IPS-15b (cell line): Measurements from ENCODE around the gene NANOS3.
A peak's percentile ranks its signal among the peaks of the same experiment; 100 is the strongest.
"Not testable (repeated sequence)": the region's sequence is repeated elsewhere in the genome, so short reads cannot be mapped to it uniquely, and the experiment has no call there.

Source experiments
- H3K27me3 ChIP-seq: one replicate; pipeline ENCODE4 v1.6.1; 2013; ENCODE audit warnings: low read length; ENCODE audit not compliant: control insufficient read depth, insufficient read depth
- H3K36me3 ChIP-seq: one replicate; pipeline ENCODE4 v1.6.1; 2013; ENCODE audit warnings: low read length; ENCODE audit not compliant: control insufficient read depth, insufficient read depth
- H3K4me1 ChIP-seq: one replicate; pipeline ENCODE4 v1.6.1; 2013; ENCODE audit warnings: mild to moderate bottlenecking, low read length; ENCODE audit not compliant: control insufficient read depth, insufficient read depth
- H3K4me3 ChIP-seq: one replicate; pipeline ENCODE4 v1.5.1; 2013; ENCODE audit warnings: low read depth, low read length
- H3K9ac ChIP-seq: one replicate; pipeline ENCODE4 v1.6.1; 2013; ENCODE audit warnings: low read depth, mild to moderate bottlenecking, low read length
- H3K9me3 ChIP-seq: one replicate; pipeline ENCODE4 v1.6.1; 2013; ENCODE audit warnings: mild to moderate bottlenecking, low read length; ENCODE audit not compliant: control insufficient read depth, insufficient read depth

NANOS3 gene

DNA sequence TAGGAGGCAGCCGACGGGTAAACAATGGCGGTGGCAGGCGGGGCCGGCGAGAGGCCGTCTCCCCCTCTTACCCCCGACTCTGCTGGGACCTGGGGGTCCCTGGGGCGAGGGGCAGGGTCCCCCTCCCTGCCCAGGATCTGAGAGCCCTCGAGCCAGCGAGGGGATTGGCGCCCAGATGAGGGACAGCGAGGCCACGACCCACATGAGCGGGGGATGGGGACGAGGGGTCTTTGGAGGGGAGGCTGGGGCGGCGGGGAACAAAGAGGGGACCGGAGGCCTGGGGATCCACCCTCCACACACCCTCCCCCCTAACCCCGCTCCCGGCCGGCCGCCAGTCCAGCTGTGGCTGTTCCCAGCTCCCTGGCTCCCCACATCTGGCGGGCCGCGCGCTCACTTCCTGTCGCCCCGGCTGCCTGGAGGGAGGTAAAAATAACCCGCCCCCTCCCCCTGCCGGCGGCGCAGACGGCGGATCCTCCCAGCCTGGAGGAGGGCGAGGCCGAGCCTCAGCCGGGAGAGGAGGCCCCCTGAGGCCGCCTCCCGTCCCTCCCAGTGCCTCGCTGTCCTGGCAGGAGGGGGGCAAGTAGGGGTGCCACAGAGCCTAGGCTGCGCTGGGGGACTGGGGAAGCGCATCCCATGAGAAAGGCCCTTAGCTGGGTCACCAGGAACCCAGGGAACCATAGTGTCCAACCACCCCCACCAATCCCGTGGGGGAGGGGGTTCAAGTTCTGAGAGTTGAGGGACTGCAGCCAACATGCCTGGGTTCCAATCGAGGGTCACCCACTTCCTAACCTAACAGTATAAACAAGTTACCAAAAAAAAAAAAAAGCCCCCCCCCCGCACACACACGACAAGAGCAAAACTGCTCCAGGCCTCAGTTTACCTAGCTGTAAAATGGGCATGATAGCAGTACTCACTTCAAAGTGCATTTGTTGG lies 29.3 kb upstream of the NANOS3 start:
- H3K4me3 ChIP-seq: peak overlapping the region; percentile 68
- H3K36me3 ChIP-seq: no peaks in the 10 kb centered on the region
- H3K9ac ChIP-seq: no peak overlapping the region
- peaks cover 11% of the 10 kb centered on the region for H3K4me1 ChIP-seq
- H3K27me3 ChIP-seq: no peaks in the 10 kb centered on the region
- no peaks in the 10 kb centered on the region for H3K9me3 ChIP-seq

DNA sequence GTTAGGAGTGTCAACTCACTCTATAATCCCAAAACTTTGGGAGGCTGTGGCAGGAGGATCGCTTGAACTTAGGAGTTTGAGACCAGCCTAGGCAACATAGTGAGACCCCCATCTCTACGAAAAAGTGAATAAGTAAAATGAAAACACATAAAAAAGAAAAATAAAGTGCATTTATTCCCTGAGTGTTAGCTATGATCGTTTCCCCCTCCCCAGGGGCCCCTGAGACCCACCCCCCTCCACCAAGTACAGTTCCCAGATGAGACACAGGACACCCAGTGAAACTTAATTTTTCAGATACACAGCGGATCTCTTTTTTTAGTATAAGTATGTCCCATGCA lies 28.6 kb upstream of the NANOS3 start:
- H3K9ac ChIP-seq: no peak overlapping the region
- H3K4me3 ChIP-seq: no peak overlapping the region
- H3K36me3 ChIP-seq: no peaks in the 10 kb centered on the region
- no peaks in the 10 kb centered on the region for H3K27me3 ChIP-seq
- H3K4me1 ChIP-seq: peaks cover 11% of the 10 kb centered on the region
- H3K9me3 ChIP-seq: no peaks in the 10 kb centered on the region

DNA sequence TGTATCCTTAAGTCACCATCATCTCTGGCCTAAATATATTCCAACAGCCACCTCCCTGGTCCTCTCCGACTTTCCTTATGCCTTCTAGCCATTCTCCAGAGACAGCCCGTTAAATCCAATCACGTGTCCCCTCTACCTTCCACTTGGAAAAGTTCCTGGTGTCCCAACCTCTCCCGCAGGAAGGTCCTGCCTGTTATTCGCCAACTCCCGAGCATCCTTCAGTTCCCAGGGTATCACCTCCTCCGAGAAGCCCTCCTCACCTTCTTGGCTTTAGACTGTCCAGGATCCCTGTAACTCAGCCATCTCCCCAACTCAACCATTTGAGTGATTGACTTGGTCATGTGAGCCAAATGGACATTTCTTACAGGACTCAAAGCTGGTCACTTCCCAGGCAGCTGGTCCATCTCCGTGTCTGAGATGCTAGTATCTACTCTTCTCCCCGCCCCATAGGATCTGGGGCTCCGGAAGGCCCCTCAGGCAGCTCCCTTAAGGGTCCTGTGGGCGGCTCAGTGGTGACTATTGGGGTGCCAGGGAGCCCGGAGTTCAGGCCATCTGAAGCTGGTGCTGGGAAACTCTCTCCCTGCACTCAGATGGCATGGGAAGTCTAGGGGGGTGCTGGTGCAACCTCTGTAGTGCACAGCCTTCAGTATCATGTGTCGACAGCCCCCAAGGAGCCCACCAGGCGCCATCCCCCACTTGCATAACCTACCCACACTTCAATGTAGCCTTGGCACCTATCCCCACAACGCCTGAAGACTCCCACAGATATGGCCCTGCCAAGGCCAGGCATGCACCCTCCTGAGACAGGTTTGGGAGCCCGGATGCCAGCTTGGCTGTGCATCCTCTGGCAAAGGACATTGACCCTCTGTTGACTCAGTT lies 27.9 kb upstream of the NANOS3 start:
- no peak overlapping the region for H3K9ac ChIP-seq
- no peak overlapping the region for H3K4me3 ChIP-seq
- H3K4me1 ChIP-seq: peaks cover 10% of the 10 kb centered on the region
- no peaks in the 10 kb centered on the region for H3K27me3 ChIP-seq
- no peaks in the 10 kb centered on the region for H3K36me3 ChIP-seq
- no peaks in the 10 kb centered on the region for H3K9me3 ChIP-seq

DNA sequence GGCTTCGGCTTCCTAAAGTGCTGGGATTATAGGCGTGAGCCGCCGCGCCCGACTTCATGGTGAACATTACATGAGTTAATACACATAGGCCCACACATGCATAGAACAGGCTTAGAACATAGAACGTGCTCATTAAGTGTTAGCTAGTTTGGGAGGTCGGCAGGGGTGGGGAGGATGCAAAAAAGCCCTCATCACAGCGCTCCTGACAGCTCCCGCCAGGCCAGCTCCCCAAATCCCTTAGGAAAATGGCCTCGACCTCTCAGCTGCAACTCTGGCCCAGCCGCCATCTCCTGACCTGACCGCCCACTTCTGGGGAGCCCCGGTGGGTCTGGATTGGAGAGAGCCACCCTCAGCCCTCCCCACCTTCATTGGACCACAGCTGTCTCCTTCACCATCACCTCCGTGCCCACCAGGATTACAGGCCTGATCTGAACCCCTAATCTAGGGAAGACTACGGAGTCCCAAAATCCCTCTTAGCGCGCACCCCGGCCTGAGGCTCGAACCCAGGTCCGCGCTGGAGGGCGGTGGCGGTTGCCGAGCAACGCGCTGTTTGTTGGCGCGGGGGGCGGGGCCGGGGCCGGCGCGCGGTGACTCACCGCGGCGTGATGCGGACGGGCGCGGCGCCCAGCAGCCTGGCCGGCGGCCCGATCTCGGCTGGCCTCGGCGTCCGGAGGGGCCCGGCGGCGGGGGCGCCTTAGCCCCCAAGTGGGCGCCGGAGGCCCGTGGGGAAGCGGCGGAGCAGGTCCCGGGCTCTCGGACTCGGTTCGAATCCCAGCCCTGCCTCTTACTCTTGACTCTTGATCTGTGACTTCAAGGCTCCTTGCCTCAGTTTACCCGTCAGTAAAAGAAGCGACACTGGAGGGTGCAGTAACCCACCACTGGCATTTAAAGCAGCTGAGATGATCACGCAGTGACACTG lies 26.7 kb upstream of the NANOS3 start:
- Histone ChIP-seq H3K9ac (peak overlapping the region; percentile 60), H3K4me3 (peak overlapping the region; percentile 31), H3K27me3 (no peaks in the 10 kb centered on the region), H3K9me3 (no peaks in the 10 kb centered on the region), H3K4me1 (peaks cover 9% of the 10 kb centered on the region), H3K36me3 (no peaks in the 10 kb centered on the region)

DNA sequence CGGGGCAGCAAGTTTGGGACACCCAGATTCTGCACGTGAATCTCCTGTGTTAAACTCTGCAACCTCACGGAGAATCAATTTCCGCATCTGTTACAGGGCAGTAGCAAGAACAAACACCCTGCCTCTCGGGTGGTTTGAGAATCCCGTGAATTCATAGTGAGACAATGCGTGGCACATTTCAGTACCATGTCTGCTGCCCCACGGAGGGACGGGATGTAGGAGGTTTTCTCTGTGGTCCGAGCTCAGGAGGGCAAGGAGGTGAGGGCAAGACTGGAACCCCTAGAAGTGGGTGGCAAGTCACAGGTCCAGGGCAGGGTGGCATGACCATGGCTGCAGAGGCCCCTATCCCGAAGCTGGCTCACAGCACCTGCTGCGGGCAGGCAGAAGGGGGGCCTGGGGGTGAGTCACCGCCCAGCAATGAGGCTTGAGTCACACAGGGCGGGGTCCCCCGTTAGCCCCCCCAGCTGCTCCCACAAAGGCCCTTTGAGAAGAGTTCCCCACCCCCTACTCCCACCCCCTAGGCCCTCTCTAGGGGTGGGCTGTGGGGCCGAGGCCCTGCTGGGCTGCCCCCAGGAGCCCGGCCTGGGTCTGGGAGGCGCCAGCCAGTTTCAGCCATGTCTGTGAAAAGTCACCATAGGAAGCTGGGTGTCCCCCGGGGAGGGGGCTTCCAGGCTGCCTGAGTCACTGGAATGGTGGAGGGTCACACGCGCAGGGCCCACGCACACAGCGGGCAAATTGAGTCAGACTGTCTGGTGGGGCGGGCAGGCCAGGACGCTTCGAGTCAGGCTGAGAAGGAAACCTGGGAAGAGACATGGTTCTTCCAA lies 25.8 kb upstream of the NANOS3 start:
- Histone ChIP-seq H3K4me1 (peaks cover 9% of the 10 kb centered on the region), H3K4me3 (peak overlapping the region; percentile 31), H3K9me3 (no peaks in the 10 kb centered on the region), H3K9ac (no peak overlapping the region), H3K36me3 (no peaks in the 10 kb centered on the region), H3K27me3 (no peaks in the 10 kb centered on the region)

DNA sequence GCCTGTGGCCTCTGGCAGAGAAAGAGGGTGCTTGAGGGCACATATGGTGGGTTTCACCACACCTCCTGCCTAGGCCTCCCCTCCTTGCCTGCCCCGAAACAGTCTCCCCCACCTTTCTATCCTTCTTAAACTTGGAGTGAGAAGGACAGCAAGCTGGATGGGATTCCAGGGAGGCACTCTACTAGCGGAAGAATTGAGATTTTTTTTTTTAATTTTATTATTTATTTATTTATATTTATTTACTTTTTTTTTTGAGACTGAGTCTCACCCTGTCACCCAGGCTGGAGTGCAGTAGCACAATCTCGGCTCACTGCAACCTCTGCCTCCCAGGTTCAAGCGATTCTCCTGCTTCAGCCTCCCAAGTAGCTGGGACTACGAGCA lies 25.2 kb upstream of the NANOS3 start:
- not testable (repeated sequence) for H3K9ac ChIP-seq, H3K36me3 ChIP-seq, H3K9me3 ChIP-seq, H3K27me3 ChIP-seq, H3K4me3 ChIP-seq, H3K4me1 ChIP-seq

DNA sequence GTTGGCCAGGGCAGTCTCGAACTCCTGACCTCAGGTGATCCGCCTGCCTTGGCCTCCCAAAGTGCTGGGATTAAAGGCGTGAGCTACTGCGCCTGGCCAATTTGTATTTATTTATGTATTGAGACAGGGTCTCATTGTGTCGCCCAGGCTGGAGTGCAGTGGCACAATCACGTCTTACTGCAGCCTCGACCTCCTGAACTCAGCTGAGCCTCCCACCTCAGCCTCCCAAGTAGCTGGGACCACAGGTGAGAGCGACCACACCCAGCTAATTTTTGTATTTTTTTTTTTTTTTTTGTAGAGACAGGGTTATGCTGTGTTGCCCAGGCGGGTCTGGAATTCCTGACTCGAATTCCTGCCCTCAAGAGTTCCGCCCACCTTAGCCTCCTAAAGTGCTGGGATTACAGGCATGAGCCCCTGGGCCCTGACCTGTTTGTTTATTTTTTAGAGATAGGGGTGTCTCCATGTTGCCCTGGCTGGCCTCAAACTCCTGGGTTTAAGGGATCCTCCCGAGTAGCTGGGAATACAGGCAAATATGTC lies 24.7 kb upstream of the NANOS3 start:
- H3K36me3 ChIP-seq, H3K9me3 ChIP-seq, H3K4me1 ChIP-seq, H3K4me3 ChIP-seq, H3K9ac ChIP-seq, H3K27me3 ChIP-seq: not testable (repeated sequence)

DNA sequence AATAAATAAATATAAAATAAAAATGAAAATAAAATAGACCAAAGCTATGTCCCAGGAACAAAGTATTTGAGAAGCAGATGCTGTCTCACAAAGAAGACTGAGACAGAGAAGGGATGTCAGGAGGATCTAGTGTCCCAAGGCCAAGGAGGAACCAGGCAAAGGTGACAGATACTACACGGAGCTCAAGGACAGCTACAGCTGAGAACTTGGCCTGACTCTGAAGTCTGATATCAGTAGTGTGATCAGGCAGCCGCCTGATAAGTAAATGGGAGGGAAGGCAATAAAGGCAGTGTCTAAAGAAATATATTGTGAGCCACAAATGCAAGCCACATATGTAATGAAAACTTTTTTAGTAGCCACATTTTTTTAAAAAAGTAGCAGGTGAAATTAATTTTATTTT lies 20.4 kb upstream of the NANOS3 start:
- Histone ChIP-seq H3K36me3 (no peaks in the 10 kb centered on the region), H3K9me3 (no peaks in the 10 kb centered on the region), H3K27me3 (no peaks in the 10 kb centered on the region), H3K4me3 (no peak overlapping the region), H3K4me1 (peaks cover under 1% of the 10 kb centered on the region), H3K9ac (no peak overlapping the region)

DNA sequence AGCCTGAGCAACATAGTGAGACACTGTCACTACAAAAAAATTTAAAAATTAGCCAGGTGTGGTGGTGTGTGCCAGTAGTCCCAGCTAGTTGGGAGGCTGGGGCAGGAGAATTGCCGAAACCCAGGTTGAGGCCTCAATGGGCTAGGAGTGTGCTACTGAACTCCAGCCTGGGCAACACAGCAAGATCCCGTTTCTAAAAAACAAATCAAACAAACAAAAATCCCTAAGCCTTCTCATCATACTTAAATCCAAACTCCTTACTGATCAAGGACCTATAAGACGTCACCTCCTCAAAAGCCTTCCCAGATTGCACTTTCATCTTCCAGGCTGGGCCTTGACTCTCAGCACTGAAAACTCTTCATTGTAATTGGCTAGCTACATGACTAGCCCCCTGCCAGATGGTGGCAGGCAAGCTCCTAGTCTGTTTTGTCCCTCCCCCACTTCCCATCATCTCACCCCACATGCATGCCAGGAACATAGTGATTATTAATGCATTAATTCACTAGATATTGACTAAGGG lies 17.5 kb upstream of the NANOS3 start:
- Histone ChIP-seq H3K4me1 (peaks cover 6% of the 10 kb centered on the region), H3K9me3 (no peaks in the 10 kb centered on the region), H3K4me3 (no peak overlapping the region), H3K27me3 (peaks cover 11% of the 10 kb centered on the region), H3K36me3 (no peaks in the 10 kb centered on the region), H3K9ac (no peak overlapping the region)

DNA sequence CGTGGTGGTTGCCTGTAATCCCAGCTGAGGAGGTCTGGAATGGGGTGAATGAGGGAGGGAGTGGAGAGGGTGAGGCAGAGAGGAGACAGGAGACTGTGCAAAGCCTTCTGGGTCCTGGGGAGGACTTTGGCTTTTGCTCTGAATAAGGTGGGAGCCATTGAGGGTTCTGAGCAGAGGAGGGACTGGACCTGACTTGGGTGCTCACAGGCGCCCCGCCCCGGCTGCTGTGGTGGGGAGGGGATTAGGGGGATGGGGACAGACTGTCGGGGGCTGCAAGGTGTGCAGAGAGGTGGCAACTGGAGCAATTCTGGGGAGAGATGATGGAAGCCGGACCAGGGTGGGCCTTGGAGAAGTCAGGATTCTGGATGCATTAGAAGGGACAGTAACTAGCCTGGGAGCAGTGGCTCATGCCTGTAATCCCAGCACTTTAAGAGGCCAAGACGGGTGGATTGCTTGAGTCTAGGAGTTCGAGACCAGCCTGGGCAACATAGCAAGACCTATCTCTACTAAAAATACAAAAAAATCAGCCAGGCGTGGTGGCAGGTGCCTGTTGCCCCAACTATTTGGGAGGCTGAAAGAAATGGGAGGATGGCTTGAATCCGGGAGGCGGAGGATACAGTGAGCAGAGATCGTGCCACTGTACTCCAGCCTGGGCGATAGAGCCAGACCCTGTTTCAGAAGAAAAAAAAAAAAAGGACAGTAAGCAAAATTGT lies 16.1 kb upstream of the NANOS3 start:
- no peak overlapping the region for H3K9ac ChIP-seq
- H3K4me1 ChIP-seq: peaks cover 7% of the 10 kb centered on the region
- no peaks in the 10 kb centered on the region for H3K36me3 ChIP-seq
- H3K4me3 ChIP-seq: no peak overlapping the region
- H3K9me3 ChIP-seq: no peaks in the 10 kb centered on the region
- H3K27me3 ChIP-seq: peaks cover 14% of the 10 kb centered on the region
